HTR-8/SVneo (cell line): ENCODE results near the gene APBA2.

ENCODE experiments used
- DNase-seq: peaks from one replicate; pipeline ENCODE4 v3.0.0; 2011; ENCODE audit warnings: low spot score, mixed read lengths; ENCODE audit not compliant: insufficient read length
- FAIRE-seq: peaks from 2 replicates; lab custom pipeline; 2011; peaks lifted over from hg19 to GRCh38; lab: Jason Lieb, UNC

Gene APBA2

GRCh38 chr15:29122506-29122905, 236.7 kb downstream of the APBA2 start:
- FAIRE-seq (no peak), DNase-seq (no peak)

DNA sequence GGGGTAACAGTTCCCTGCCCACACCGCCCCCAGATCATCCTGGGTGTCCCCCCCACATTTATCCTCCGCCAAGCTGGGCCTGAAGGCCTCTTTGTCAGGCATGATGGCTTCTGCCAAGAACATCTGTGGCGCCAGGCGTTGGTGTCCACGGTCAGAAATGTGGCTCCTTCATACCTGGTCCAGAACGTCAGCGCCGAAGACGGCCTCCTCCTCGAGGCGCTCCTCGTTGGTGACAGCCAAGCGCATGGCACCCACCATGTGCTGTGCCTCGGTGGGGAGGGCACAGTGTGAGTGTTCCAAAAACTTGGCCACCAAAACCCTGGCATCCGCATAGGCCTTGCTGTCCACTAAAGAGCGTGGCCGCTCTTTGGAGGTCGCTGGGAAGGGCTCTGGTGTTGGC, 237.4 kb downstream of the APBA2 start:
- no peak for DNase-seq
- no peak for FAIRE-seq

- DNase-seq (no peak), FAIRE-seq (no peak)
Measured at GRCh38 chr15:29123991-29124390, 238.2 kb downstream of the APBA2 start.

GRCh38 chr15:29124581-29125381, 239.0 kb downstream of the APBA2 start:
- DNase-seq: peak; percentile 20

DNA sequence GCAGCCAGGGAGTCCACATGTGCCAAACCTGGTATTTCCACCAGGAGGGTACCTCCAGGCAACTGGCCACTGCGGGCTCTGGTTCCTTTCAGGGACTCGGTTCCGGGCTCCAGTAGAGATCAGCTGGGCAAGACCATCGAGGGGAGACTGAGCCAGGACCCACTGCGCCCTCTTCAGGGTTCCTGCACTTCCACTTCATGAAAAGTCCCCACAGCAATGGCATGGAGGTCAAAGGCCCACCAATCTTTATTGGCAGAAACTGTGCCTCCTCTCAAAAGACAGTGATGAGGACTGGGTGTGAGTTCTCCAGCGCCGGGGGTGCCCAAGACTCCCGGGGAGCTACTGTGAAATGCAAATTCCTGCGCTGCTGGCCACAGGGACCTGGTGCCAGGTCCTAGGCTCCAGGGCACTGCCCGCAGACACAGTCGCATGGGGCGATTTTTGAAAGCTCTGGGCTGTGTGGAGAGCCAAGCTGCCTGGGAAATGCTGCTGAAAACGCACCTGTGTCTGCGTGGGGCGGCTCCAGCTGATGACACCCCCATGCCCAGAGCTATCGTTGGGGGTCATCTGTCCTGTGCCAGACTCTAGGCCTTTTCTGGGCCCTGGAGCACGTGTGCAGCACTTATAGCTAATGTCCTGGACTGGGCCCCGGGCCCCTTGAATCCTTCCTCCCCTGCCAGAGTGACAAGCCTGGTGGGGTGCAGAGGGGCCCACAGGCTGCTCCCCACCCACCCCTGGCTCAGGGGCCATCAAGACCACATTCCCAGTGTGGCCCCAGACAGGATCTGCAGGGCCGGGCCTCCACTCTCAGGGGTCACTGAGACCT, 239.8 kb downstream of the APBA2 start:
- DNase-seq: no peak
- FAIRE-seq: no peak

More at GRCh38 chr15:29124581-29125381, 239.0 kb downstream of the APBA2 start:
- FAIRE-seq: no peak

- FAIRE-seq (no peak), DNase-seq (no peak)
Measured at GRCh38 chr15:29126208-29126536, 240.4 kb downstream of the APBA2 start.

DNA sequence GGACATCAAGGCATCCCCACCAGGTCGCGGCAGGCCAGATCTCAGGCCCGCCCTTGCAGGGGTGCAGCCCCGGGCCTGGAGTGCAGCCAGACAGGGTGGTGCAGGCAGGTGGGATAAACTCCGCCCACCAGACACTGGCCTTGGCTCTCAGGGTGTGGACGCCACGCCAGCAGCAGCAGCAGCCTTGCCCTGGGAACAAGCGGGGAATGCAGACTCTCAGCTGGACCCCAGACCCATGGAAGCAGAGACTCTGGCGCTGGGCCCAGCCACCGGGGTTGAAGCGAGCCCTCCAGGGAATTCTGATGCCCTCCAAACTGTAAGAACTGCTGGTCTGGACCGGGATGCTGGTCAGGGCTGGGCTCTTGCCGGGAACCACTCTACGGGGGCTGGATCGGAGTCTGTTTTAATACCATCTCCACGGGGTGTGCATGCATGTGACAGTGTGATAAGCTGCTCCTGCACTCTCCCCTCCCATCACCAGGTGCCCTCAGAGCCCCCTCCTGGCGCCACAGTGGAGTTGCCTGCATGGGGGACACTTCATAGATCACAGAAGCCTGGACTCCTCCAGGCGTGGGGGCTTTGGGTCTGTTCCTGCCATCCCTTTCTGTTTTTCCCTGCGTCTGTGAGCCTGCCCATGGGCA, 241.2 kb downstream of the APBA2 start:
- FAIRE-seq (no peak), DNase-seq (no peak)

DNA sequence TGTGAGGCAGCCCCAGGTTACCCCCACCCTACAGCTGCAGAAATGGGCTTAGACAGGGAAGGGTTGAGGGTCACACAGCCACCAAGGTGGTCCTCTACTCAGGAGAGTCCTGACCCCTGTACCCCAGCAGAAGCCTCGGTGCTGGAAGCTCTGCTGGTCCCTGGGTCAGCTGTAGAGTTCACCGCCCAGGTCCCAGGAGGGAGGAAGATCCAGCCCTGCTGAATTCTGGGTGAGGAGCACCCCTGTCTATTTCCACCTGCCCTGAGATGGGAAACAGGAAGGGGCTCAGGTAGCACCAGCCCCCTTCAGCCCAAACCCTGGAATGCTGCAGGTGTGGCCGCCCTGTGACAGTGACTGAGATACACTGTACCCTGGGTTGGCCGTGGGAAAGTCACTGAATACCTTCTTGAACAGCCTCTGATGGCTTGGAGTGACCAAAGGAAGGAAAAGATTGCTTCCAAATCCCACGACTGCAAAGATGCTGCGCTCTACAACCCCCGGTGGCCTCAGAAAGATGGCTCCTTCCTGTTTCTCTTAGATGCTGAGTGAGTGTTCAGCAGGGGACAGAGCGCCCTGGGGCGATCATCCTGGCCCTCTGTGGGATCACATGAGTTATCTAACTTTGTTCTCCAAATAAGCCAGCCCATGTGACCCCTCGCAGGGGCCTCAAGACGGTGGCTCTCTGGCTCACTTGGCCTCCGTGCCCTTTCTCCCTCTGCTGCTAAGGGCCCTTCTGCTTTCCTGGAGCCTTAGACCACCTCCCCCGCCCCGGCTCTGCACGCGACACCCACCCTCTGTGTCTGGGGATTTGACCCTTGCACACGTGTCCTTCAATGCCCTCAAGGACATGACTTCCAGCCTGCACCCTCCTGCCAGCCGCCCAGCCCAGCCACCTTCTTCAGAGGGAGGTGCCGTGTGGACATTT, 242.0 kb downstream of the APBA2 start:
- no peak for DNase-seq
- no peak for FAIRE-seq

- no peak for DNase-seq
- FAIRE-seq: no peak
Measured at GRCh38 chr15:29128671-29129070, 242.9 kb downstream of the APBA2 start.

GRCh38 chr15:29129221-29129620, 243.4 kb downstream of the APBA2 start:
- no peak for DNase-seq
- FAIRE-seq: no peak

DNA sequence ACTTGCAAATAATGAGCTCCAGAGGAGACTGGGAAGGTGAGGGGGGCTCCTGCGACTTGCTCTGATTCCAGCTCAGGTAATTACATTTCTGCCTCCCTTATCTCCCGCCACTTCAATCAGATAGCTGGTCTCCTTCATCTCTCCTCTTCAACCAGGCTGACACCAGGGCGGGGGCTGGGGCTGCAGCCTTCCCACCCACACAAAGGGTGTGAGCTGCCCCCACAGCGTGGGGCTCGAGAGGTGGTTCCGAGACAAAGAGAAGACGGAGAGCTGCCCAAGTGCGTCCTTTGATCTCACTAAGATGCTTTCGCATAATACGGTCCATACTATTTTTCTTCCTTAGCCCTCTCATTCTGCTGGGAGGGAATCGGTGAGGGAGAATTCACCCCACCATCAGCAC, 244.2 kb downstream of the APBA2 start:
- no peak for FAIRE-seq
- no peak for DNase-seq

- FAIRE-seq (no peak), DNase-seq (no peak)
Measured at GRCh38 chr15:29130476-29130875, 244.7 kb downstream of the APBA2 start.

DNA sequence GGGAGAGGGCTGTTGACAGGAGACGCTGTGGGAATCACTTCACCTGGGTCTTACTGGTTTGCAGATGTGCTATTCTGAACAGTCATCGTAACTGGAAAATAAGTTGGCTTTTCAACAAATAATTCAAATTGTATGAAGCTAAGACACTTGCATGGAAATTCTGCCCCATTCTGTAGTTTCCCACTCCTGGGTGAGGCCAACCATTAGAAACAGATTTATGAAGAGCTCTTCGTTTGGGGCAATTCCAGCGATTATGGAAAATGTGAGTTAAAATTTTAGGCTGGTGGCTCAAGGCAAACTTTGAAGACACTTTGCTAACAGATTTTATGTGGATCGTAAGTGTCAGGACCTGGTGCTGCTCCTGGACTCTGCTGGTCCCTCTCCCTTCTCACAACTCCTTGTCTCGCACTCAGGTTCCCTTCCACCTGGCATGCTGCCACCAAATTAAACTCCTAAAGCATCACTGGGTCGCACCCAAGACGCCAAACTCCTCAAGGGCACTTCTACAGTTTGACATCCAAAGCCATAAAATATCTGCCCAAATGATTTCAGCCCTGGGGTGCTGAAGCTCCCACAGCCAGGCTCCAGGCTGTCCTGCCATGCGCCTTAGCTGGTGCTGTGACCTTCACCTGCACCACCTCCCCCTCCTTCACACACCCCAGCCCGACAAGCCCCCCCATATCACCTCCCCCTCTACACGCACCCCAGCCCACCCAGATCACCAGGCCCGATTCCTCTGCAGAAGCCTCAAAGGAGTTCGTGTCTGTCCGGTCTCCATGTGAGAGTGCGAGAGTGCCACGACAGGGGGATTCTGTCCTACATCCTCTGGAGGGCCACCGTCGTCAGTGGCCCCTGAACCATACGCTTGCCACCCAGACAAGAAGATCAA, 245.4 kb downstream of the APBA2 start:
- FAIRE-seq (no peak), DNase-seq (no peak)

DNA sequence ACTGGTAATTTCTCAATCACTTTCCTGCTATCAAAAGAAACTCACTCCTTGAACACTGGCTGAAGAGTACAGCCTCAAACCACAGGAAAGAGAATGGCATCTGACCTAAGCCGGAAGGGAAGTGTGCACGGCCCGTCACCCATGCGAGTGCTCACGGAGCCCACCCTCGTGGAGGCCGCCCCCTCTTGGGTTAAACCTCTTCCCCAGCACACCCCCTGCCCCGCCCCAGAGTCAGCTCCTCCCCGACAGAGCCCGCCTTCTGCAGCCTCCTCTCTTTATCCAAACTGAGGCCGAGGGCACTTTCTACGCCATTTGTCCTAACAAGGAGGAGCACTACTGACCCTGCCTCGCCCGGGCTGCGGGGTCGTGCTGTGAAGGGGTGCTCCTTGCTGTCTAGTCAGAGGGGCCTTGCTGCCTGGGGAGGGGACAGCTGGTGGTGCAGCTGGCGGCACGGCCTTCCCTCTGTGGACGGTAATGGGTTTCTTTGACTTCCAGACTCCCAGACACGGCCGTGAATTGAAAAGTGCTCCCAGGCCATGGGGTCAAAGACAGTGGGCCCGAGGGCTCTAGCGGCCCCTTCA, 246.2 kb downstream of the APBA2 start:
- FAIRE-seq (no peak), DNase-seq (no peak)

GRCh38 chr15:29132735-29133181, 247.0 kb downstream of the APBA2 start:
- FAIRE-seq (no peak), DNase-seq (no peak)

DNA sequence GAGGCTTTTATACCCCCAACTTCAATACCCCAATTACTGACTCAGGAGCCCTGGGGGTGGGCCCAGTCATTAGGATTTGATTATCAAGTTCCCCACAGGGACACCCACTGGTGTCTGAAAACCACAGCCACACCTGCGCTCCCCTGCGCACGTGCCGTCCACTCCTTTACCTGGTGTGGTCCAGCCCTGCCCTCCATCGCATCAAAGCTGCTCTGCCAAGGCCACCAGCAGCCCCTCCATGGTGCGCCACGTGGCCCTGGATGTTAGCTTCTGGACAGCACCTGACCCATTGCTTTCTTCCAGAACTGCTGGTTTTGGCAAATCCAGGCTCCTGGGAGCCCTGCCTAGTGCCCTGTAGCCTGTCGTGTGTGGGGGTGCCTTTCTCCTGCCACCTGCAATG, 247.5 kb downstream of the APBA2 start:
- no peak for DNase-seq
- no peak for FAIRE-seq

DNA sequence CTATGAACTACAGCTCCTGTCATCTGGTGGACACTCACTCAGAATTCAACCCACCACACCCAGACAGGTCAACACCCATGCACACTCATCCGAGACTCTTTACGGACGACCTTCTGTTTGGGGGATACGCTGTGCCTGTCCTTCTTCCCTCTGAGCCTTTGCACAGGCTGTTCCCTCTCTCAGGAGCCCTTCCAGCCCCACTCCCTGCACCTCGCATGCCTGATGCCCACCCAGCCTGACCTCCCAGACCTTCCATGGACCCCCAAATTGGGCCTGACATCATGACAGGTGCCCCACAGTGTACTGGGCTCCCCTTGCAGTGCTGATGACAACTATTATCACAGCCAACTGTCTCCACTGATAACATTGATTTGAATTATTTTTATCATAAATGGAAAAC, 248.0 kb downstream of the APBA2 start:
- FAIRE-seq: no peak
- DNase-seq: no peak

DNA sequence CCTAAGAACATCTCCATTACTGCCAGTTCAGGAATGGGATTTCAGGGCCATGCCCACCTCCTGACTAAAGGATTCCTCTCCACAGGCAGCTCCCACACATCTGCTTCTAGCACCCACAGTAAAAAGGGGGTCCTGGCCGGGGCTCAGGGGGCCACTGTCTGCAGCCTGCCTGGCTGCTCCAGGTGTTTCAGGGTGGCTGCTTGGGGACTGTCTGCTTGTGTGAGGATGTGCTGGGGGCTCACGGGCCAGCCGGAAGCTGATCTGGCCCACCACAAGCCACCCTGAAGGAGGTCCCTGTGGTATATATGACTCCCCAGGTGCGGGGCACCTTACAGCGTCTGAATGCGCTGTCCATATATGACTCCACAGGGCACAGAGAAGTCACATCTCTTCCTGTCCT, 248.5 kb downstream of the APBA2 start:
- FAIRE-seq (no peak), DNase-seq (no peak)
